Endothelial cell of umbilical vein (primary cell): Measurements from ENCODE around the gene VEPH1. TPM values are rescaled to one million over a fixed set of nuclear protein-coding genes. Genes with fewer than 3 reads are reported as not detected.

Experiments
- BruUV-seq: library from RNA; stranded (reverse); fragments of 400-500 nt; replicated peaks from 2 replicates; lab custom pipeline; 2021; lab: Mats Ljungman, UMichigan
- CTCF ChIA-PET: fragments of 300-600, 350-600 bp; sonication (Branson Sonifier 250); formaldehyde crosslinking; loops from one replicate; lab custom pipeline; 2021; ENCODE audit warnings: antibody characterized with exemption, inconsistent platforms; lab: Charles Lee
- POLR2A ChIA-PET: fragments of 300-600, 350-600 bp; sonication (Branson Sonifier 250); formaldehyde crosslinking; loops from one replicate; lab custom pipeline; 2021; ENCODE audit warnings: antibody characterized with exemption, inconsistent platforms; lab: Charles Lee
- DNase-seq: peaks from one replicate; pipeline ENCODE4 v3.0.0-alpha.2; 2011; ENCODE audit warnings: low read depth, low spot score
- FAIRE-seq: peaks from 2 replicates; lab custom pipeline; 2011; peaks lifted over from hg19 to GRCh38; lab: Jason Lieb, UNC
- H2AFZ ChIP-seq: 2 replicates; pipeline ENCODE4 v1.6.0; 2012; ENCODE audit warnings: low read depth, low read length, control low read depth, inconsistent platforms
- H3K27ac ChIP-seq: 2 replicates; pipeline ENCODE4 v1.5.1; 2011; ENCODE audit warnings: low read depth, mild to moderate bottlenecking, control low read depth, low read length, moderate library complexity; ENCODE audit not compliant: insufficient read depth
- H3K27me3 ChIP-seq, 2 experiments: 2 replicates each; pipeline versions ENCODE4 v1.6.0 to v1.6.1; 2011; ENCODE audit warnings: low read length in 2 of 2, mixed read lengths in 1 of 2; ENCODE audit not compliant: control insufficient read depth in 2 of 2, insufficient read depth in 2 of 2
- H3K36me3 ChIP-seq, 2 experiments: 2 replicates in 1 of 2; 3 replicates in 1 of 2; pipeline ENCODE4 v1.5.1; 2011; ENCODE audit warnings: low read length in 2 of 2, mild to moderate bottlenecking in 1 of 2, moderate library complexity in 1 of 2; ENCODE audit not compliant: control insufficient read depth in 2 of 2, insufficient read depth in 2 of 2; ENCODE audit errors: extremely low read depth in 1 of 2
- H3K4me1 ChIP-seq: 3 replicates; pipeline ENCODE4 v1.5.1; 2011; ENCODE audit warnings: mild to moderate bottlenecking, low read length; ENCODE audit not compliant: control insufficient read depth, insufficient read depth; ENCODE audit errors: extremely low read depth
- H3K4me2 ChIP-seq: 2 replicates; pipeline ENCODE4 v1.6.1; 2011; ENCODE audit warnings: low read length, control low read depth, mixed read lengths; ENCODE audit not compliant: insufficient read depth
- H3K4me3 ChIP-seq, 3 experiments: fragments of 200-600 bp in 1 of 3; sonication (generic), shearing (Covaris generic) in 1 of 3; replicated peaks in 1 of 3; 2 replicates each; pipeline ENCODE4 v1.5.1; 2011 to 2016; ENCODE audit warnings: control low read depth in 3 of 3, low read length in 3 of 3, mild to moderate bottlenecking in 2 of 3, inconsistent platforms in 1 of 3, low read depth in 1 of 3, moderate library complexity in 1 of 3; ENCODE audit not compliant: insufficient read depth in 1 of 3
- H3K79me2 ChIP-seq: 2 replicates; pipeline ENCODE4 v1.6.0; 2012; ENCODE audit warnings: low read length, inconsistent platforms; ENCODE audit not compliant: control insufficient read depth, insufficient read depth
- H3K9ac ChIP-seq: replicated peaks from 2 replicates; pipeline ENCODE3; 2011; ENCODE audit warnings: low read length, control low read depth; ENCODE audit not compliant: insufficient read depth; ENCODE audit errors: extremely low read depth
- H3K9me1 ChIP-seq: replicated peaks from 3 replicates; pipeline ENCODE4 v1.6.0; 2011; ENCODE audit warnings: mild to moderate bottlenecking, low read length; ENCODE audit not compliant: control insufficient read depth, insufficient read depth; ENCODE audit errors: extremely low read depth
- H3K9me3 ChIP-seq: replicated peaks from 2 replicates; pipeline ENCODE4 v1.5.1; 2012; ENCODE audit warnings: low read length, inconsistent platforms; ENCODE audit not compliant: control insufficient read depth, insufficient read depth
- H4K20me1 ChIP-seq: replicated peaks from 2 replicates; pipeline ENCODE3; 2011; ENCODE audit warnings: mild to moderate bottlenecking, low read length; ENCODE audit not compliant: control insufficient read depth, insufficient read depth; ENCODE audit errors: extremely low read depth
- EZH2 ChIP-seq: IDR thresholded peaks from 2 replicates; pipeline ENCODE4 v1.6.1; 2012; ENCODE audit warnings: borderline replicate concordance, low read depth, mild to moderate bottlenecking, moderate library complexity, low read length, inconsistent platforms; ENCODE audit not compliant: severe bottlenecking
- FOS ChIP-seq: IDR thresholded peaks from 2 replicates; pipeline ENCODE4 v1.6.1; 2011; ENCODE audit warnings: mild to moderate bottlenecking, low read length, moderate library complexity, borderline replicate concordance; ENCODE audit not compliant: insufficient read depth
- GATA2 ChIP-seq: IDR thresholded peaks from 2 replicates; pipeline ENCODE4 v1.7.0; 2011; ENCODE audit warnings: low read depth, mild to moderate bottlenecking, moderate library complexity, mixed read lengths, low read length; ENCODE audit not compliant: insufficient read length, insufficient read depth
- JUN ChIP-seq: IDR thresholded peaks from 2 replicates; pipeline ENCODE4 v1.6.1; 2011; ENCODE audit warnings: borderline replicate concordance, low read depth; ENCODE audit not compliant: insufficient read length, insufficient read depth
- MYC ChIP-seq: IDR thresholded peaks from one replicate; pipeline ENCODE4 v1.6.1; 2011; ENCODE audit warnings: mild to moderate bottlenecking, low read depth, low read length
- POLR2AphosphoS5 ChIP-seq: IDR thresholded peaks from 2 replicates; pipeline ENCODE4 v1.6.1; 2012; ENCODE audit warnings: low read depth, mild to moderate bottlenecking, control low read depth, low read length, moderate library complexity; ENCODE audit not compliant: insufficient read depth
- dilution Hi-C: fragments of 300-500 bp; cut with MboI; formaldehyde crosslinking; loops from one replicate; pipeline ENCODE4 v1.15.0; 2019; ENCODE audit warnings: low sequenced_read_pairs; ENCODE audit not compliant: extremely low pct_ligation_motif_present
- intact Hi-C: fragments of 100-400 bp; cut with micrococcal nuclease; formaldehyde crosslinking; loops from one replicate; pipeline ENCODE4 v1.10.0; 2022
- polyA plus RNA-seq, 4 experiments: library from polyadenylated mRNA; depleted of rRNA in 3 of 4; stranded (reverse) in 3 of 4; unstranded in 1 of 4; fragments of >200 nt; gene quantifications; 2 replicates each; pipeline versions ENCODE4 v1.2.1 to v1.2.3, GENCODE V29; 2011 to 2012; ENCODE audit warnings: missing spikeins in 1 of 4
- total RNA-seq: library from RNA; stranded (reverse); gene quantifications from 2 replicates; pipeline ENCODE4 v1.2.3, GENCODE V29; 2021
- TF ChIP-seq, protein P1 (sequence below): IDR thresholded peaks from 2 replicates; pipeline ENCODE4 v1.6.1; 2011; ENCODE audit not compliant: insufficient read depth, insufficient read length
- TF ChIP-seq, protein P2 (sequence below), 2 donors: IDR thresholded peaks; 1 replicate in 1 of 2; 2 replicates in 1 of 2; pipeline ENCODE4 v1.5.1; 2011; ENCODE audit warnings: low read length in 2 of 2, mild to moderate bottlenecking in 2 of 2, moderate library complexity in 2 of 2, control low read depth in 1 of 2, inconsistent platforms in 1 of 2, low read depth in 1 of 2; ENCODE audit not compliant: insufficient read depth in 1 of 2; ENCODE audit errors: extremely low read depth in 1 of 2

The VEPH1 gene
- total and polyA plus RNA-seq, 2 donors (not counting 3 experiments of a cell fraction or from before 2014, with no cell fraction given) = 42.9 to 136 TPM

DNA sequence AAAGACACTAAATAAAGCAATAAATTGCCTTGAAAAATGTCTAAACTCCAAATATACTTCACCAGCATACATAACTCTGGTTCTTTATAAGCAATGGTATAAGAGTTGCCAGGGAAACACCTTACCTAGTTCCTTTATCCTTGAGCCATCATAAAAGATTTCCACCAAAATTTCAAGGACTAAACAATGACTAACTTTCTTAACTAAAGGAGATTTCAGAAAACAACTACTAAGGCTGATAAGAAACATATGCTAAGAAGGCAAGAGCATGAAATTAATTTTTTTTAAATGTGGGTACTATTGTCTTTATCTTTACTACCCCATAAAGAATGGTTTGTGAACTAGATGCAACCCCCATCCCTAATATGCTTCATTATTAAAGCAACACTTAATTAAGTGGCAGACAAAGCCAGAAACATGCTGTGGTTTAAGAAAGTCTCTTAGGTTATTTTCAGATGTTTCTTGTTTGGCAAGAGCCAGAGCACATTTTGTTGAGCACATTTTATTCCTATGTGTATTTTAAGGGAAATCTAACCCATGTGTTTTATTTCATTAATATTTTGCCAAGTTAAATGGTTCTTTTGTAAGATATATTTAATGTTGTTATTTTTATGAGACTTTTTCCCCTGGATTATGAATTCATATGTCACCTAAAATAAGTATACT lies 17.4 kb upstream of the VEPH1 start:
- H2AFZ ChIP-seq = no peak overlapping the region
- no TSS peak for BruUV-seq
- intact Hi-C loops = no loop called here
- H3K4me3 ChIP-seq = no peak overlapping the region
- dilution Hi-C loops = no loop called here
- TF ChIP-seq, protein P1, sequence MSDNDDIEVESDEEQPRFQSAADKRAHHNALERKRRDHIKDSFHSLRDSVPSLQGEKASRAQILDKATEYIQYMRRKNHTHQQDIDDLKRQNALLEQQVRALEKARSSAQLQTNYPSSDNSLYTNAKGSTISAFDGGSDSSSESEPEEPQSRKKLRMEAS = no peak
- no peak for TF ChIP-seq FOS
- TF ChIP-seq MYC = no peak
- TF ChIP-seq, protein P2, sequence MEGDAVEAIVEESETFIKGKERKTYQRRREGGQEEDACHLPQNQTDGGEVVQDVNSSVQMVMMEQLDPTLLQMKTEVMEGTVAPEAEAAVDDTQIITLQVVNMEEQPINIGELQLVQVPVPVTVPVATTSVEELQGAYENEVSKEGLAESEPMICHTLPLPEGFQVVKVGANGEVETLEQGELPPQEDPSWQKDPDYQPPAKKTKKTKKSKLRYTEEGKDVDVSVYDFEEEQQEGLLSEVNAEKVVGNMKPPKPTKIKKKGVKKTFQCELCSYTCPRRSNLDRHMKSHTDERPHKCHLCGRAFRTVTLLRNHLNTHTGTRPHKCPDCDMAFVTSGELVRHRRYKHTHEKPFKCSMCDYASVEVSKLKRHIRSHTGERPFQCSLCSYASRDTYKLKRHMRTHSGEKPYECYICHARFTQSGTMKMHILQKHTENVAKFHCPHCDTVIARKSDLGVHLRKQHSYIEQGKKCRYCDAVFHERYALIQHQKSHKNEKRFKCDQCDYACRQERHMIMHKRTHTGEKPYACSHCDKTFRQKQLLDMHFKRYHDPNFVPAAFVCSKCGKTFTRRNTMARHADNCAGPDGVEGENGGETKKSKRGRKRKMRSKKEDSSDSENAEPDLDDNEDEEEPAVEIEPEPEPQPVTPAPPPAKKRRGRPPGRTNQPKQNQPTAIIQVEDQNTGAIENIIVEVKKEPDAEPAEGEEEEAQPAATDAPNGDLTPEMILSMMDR (IDR thresholded peaks at IDR 0.05; ENCODE audit: extremely low read depth in 1 of 2, insufficient read depth in 1 of 2, low read depth in 1 of 2, low read length in 2 of 2) = no peak
- no peak for TF ChIP-seq GATA2
- no peak for TF ChIP-seq POLR2AphosphoS5
- TF ChIP-seq EZH2 = no peak
- TF ChIP-seq JUN = no peak
- H3K4me1 ChIP-seq = no peaks in the 10 kb centered on the region
- no peak overlapping the region for H3K27ac ChIP-seq
- H3K9ac ChIP-seq = no peak overlapping the region
- no peaks in the 10 kb centered on the region for H3K9me3 ChIP-seq
- no peaks in the 10 kb centered on the region for H3K9me1 ChIP-seq
- H3K27me3 ChIP-seq = no peaks in the 10 kb centered on the region
- ChIA-PET CTCF (no interaction called here), POLR2A (no interaction called here)
- H4K20me1 ChIP-seq = peaks cover 5% of the 10 kb centered on the region
- no peak overlapping the region for H3K4me2 ChIP-seq
- H3K36me3 ChIP-seq = no peaks in the 10 kb centered on the region
- FAIRE-seq (no peak), DNase-seq (no peak)
- H3K79me2 ChIP-seq = peaks cover 96% of the 10 kb centered on the region
